ENCODE measurements around the gene LMTK2. TPM values are rescaled to one million over a fixed set of nuclear protein-coding genes. Genes with fewer than 3 reads are reported as not detected.

Gene LMTK2
- total RNA-seq, 1 experiment from 2014 or later: 8.4 TPM

- in situ Hi-C loops (cut with HindIII; ENCODE audit: low pct_unique_long_range_greater_than_20kb, low sequenced_read_pairs): no loop called here
- DNase-seq (ENCODE audit: low read depth, low spot score): no peak
Measured at GRCh38 chr7:98128346-98128745, 21.7 kb downstream of the LMTK2 start.

GRCh38 chr7:98130959-98131358 lies 24.3 kb downstream of the LMTK2 start:
- DNase-seq (ENCODE audit: low read depth, low spot score): no peak
- in situ Hi-C loops (cut with HindIII; ENCODE audit: low pct_unique_long_range_greater_than_20kb, low sequenced_read_pairs): no loop called here

GRCh38 chr7:98133181-98133580 lies 26.5 kb downstream of the LMTK2 start:
- in situ Hi-C loops (cut with HindIII; ENCODE audit: low pct_unique_long_range_greater_than_20kb, low sequenced_read_pairs): no loop called here
- DNase-seq (ENCODE audit: low read depth, low spot score): no peak

- in situ Hi-C loops (cut with HindIII; ENCODE audit: low pct_unique_long_range_greater_than_20kb, low sequenced_read_pairs): no loop called here
- DNase-seq (ENCODE audit: low read depth, low spot score): no peak
Measured at GRCh38 chr7:98133621-98134303, 27.1 kb downstream of the LMTK2 start.

GRCh38 chr7:98134420-98135228 lies 28.0 kb downstream of the LMTK2 start:
- DNase-seq (ENCODE audit: low read depth, low spot score): peak; percentile 14
- in situ Hi-C loops (cut with HindIII; ENCODE audit: low pct_unique_long_range_greater_than_20kb, low sequenced_read_pairs): no loop called here

GRCh38 chr7:98135984-98136383 lies 29.3 kb downstream of the LMTK2 start:
- in situ Hi-C loops (cut with HindIII; ENCODE audit: low pct_unique_long_range_greater_than_20kb, low sequenced_read_pairs): no loop called here
- no peak for DNase-seq (ENCODE audit: low read depth, low spot score)

GRCh38 chr7:98136423-98136822 lies 29.8 kb downstream of the LMTK2 start:
- in situ Hi-C loops (cut with HindIII; ENCODE audit: low pct_unique_long_range_greater_than_20kb, low sequenced_read_pairs): no loop called here
- DNase-seq (ENCODE audit: low read depth, low spot score): no peak

GRCh38 chr7:98137134-98137825 lies 30.6 kb downstream of the LMTK2 start:
- in situ Hi-C loops (cut with HindIII; ENCODE audit: low pct_unique_long_range_greater_than_20kb, low sequenced_read_pairs): no loop called here

GRCh38 chr7:98137826-98138151 lies 31.1 kb downstream of the LMTK2 start:
- in situ Hi-C loops (cut with HindIII; ENCODE audit: low pct_unique_long_range_greater_than_20kb, low sequenced_read_pairs): no loop called here
- DNase-seq (ENCODE audit: low read depth, low spot score): no peak

More at GRCh38 chr7:98137134-98137825, 30.6 kb downstream of the LMTK2 start:
- DNase-seq (ENCODE audit: low read depth, low spot score): no peak

GRCh38 chr7:98138672-98139071 lies 32.0 kb downstream of the LMTK2 start:
- in situ Hi-C loops (cut with HindIII; ENCODE audit: low pct_unique_long_range_greater_than_20kb, low sequenced_read_pairs): no loop called here
- no peak for DNase-seq (ENCODE audit: low read depth, low spot score)

GRCh38 chr7:98142658-98143057 lies 36.0 kb downstream of the LMTK2 start:
- no peak for DNase-seq (ENCODE audit: low read depth, low spot score)
- in situ Hi-C loops (cut with HindIII; ENCODE audit: low pct_unique_long_range_greater_than_20kb, low sequenced_read_pairs): no loop called here

- DNase-seq (ENCODE audit: low read depth, low spot score): no peak
- in situ Hi-C loops (cut with HindIII; ENCODE audit: low pct_unique_long_range_greater_than_20kb, low sequenced_read_pairs): no loop called here
Measured at GRCh38 chr7:98148607-98149006, 41.9 kb downstream of the LMTK2 start.

- no peak for DNase-seq (ENCODE audit: low read depth, low spot score)
- in situ Hi-C loops (cut with HindIII; ENCODE audit: low pct_unique_long_range_greater_than_20kb, low sequenced_read_pairs): no loop called here
Measured at GRCh38 chr7:98149116-98149692, 42.5 kb downstream of the LMTK2 start.

GRCh38 chr7:98151884-98152283 lies 45.2 kb downstream of the LMTK2 start:
- no peak for DNase-seq (ENCODE audit: low read depth, low spot score)
- in situ Hi-C loops (cut with HindIII; ENCODE audit: low pct_unique_long_range_greater_than_20kb, low sequenced_read_pairs): no loop called here

- in situ Hi-C loops (cut with HindIII; ENCODE audit: low pct_unique_long_range_greater_than_20kb, low sequenced_read_pairs): no loop called here
- no peak for DNase-seq (ENCODE audit: low read depth, low spot score)
Measured at GRCh38 chr7:98156700-98157099, 50.0 kb downstream of the LMTK2 start.

GRCh38 chr7:98157761-98158160 lies 51.1 kb downstream of the LMTK2 start:
- no peak for DNase-seq (ENCODE audit: low read depth, low spot score)
- in situ Hi-C loops (cut with HindIII; ENCODE audit: low pct_unique_long_range_greater_than_20kb, low sequenced_read_pairs): no loop called here

GRCh38 chr7:98162758-98163157 lies 56.1 kb downstream of the LMTK2 start:
- DNase-seq (ENCODE audit: low read depth, low spot score): no peak
- in situ Hi-C loops (cut with HindIII; ENCODE audit: low pct_unique_long_range_greater_than_20kb, low sequenced_read_pairs): no loop called here

GRCh38 chr7:98163269-98163668 lies 56.6 kb downstream of the LMTK2 start:
- no peak for DNase-seq (ENCODE audit: low read depth, low spot score)
- in situ Hi-C loops (cut with HindIII; ENCODE audit: low pct_unique_long_range_greater_than_20kb, low sequenced_read_pairs): no loop called here

All from SK-MEL-5 (cell line).